Hindlimb muscle (tissue), 1 donor: ENCODE data around the gene GALNTL6. TPM values are rescaled to one million over a fixed set of nuclear protein-coding genes. Genes with fewer than 3 reads are reported as not detected.

Experiments used
- DNase-seq: peaks from one replicate; pipeline ENCODE4 v3.0.0-alpha.2; 2013
- polyA plus RNA-seq: library from polyadenylated mRNA; unstranded; fragments of 120-200 nt; gene quantifications from one replicate; pipeline ENCODE4 v1.2.1, GENCODE V29; 2013; ENCODE audit not compliant: insufficient read length

The GALNTL6 gene
- polyA plus RNA-seq, 1 donor, result 2.9 TPM

- DNase-seq, result no peak
Observed at GRCh38 chr4:171889681-171890080, 76.5 kb downstream of the GALNTL6 start.

- no peak for DNase-seq
Observed at GRCh38 chr4:171891038-171891437, 77.8 kb downstream of the GALNTL6 start.

- DNase-seq, result no peak
Observed at GRCh38 chr4:171896426-171896825, 83.2 kb downstream of the GALNTL6 start.

GRCh38 chr4:171919314-171919713 lies 106.1 kb downstream of the GALNTL6 start:
- no peak for DNase-seq

GRCh38 chr4:171920901-171921300 lies 107.7 kb downstream of the GALNTL6 start:
- no peak for DNase-seq

GRCh38 chr4:171924746-171925376 lies 111.7 kb downstream of the GALNTL6 start:
- DNase-seq, result no peak

- DNase-seq, result no peak
Observed at GRCh38 chr4:171928336-171928735, 115.1 kb downstream of the GALNTL6 start.

- DNase-seq, result no peak
Observed at GRCh38 chr4:171929477-171929876, 116.3 kb downstream of the GALNTL6 start.

- DNase-seq, result no peak
Observed at GRCh38 chr4:171929907-171930306, 116.7 kb downstream of the GALNTL6 start.

- no peak for DNase-seq
Observed at GRCh38 chr4:171932238-171932637, 119.0 kb downstream of the GALNTL6 start.

- no peak for DNase-seq
Observed at GRCh38 chr4:171940656-171941055, 127.5 kb downstream of the GALNTL6 start.

- no peak for DNase-seq
Observed at GRCh38 chr4:171947400-171947799, 134.2 kb downstream of the GALNTL6 start.

GRCh38 chr4:171948038-171948437 lies 134.8 kb downstream of the GALNTL6 start:
- no peak for DNase-seq

- no peak for DNase-seq
Observed at GRCh38 chr4:171954650-171955049, 141.4 kb downstream of the GALNTL6 start.

GRCh38 chr4:171956678-171957077 lies 143.5 kb downstream of the GALNTL6 start:
- DNase-seq, result no peak

GRCh38 chr4:171962110-171962509 lies 148.9 kb downstream of the GALNTL6 start:
- DNase-seq, result no peak

GRCh38 chr4:171966356-171966755 lies 153.2 kb downstream of the GALNTL6 start:
- no peak for DNase-seq

- no peak for DNase-seq
Observed at GRCh38 chr4:171978216-171978615, 165.0 kb downstream of the GALNTL6 start.

- no peak for DNase-seq
Observed at GRCh38 chr4:171979461-171979860, 166.3 kb downstream of the GALNTL6 start.

GRCh38 chr4:171981185-171981584 lies 168.0 kb downstream of the GALNTL6 start:
- no peak for DNase-seq

GRCh38 chr4:171983935-171984805 lies 171.0 kb downstream of the GALNTL6 start:
- DNase-seq, result no peak

GRCh38 chr4:171985129-171985528 lies 171.9 kb downstream of the GALNTL6 start:
- no peak for DNase-seq

GRCh38 chr4:171993247-171993646 lies 180.0 kb downstream of the GALNTL6 start:
- no peak for DNase-seq

- no peak for DNase-seq
Observed at GRCh38 chr4:172007889-172008288, 194.7 kb downstream of the GALNTL6 start.
